NCI-H460 (cell line): Measurements from ENCODE around the gene BAG5. TPM values are rescaled to one million over a fixed set of nuclear protein-coding genes. Genes with fewer than 3 reads are reported as not detected.

ENCODE experiments used
- DNase-seq: peaks from one replicate; pipeline ENCODE4 v3.0.0-alpha.2; 2016; ENCODE audit warnings: low read depth; ENCODE audit errors: extremely low read depth
- total RNA-seq: library from RNA; depleted of rRNA; stranded (reverse); fragments of >200 nt; shearing (Covaris generic); gene quantifications from 2 replicates; pipeline ENCODE4 v1.2.3, GENCODE V29; 2014

The BAG5 gene
- total RNA-seq, 1 experiment from 2014 or later = 32.5 TPM

DNA sequence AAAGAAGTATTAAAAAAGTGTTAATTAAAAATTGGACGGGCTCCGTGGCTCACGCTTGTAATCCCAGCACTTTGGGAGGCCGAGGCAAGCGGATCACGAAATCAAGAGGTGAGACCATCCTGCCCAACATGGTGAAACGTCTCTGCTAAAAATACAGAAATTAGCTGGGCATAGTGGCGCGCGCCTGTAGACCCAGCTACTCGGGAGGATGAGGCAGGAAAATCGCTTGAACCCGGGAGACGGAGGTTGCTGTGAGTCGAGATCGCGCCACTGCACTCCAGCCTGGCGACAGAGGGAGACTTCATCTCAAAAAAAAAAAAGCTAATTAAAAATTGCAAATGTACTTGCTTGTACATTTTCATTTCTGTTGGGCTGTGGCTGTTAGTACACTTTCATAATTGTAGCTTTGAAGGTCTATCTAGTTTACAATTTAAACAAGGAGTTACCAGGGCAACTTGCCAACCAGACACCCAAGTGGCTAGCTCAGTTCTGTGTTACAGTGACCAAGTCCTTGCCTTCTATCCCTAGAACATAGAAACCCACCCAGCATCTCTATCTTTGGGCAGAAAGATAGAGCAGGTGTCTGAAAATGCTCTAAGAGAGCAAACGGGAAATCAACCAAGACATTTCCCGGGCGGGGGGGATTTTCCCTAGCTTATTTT is 1.5 kb upstream of the BAG5 start:
- DNase-seq = no peak

DNA sequence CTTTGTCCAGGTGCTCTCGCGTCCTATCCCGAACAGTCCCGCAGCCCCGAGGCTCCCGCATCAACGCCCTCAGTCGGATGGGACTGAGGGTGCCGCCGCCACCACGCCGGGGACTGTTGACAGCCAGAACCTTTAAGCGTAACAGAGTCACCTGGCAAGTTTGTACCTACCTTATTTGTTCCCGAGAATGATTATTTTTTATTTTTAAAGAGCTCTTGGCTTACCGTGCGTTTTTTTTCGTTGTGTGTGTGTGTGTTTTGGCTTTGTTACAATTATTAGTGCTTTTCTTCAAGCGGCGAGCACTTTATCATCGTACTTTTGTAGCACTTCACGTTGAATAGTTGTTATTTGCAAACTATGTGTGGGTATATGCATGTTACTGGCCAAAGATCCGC is 766 bp upstream of the BAG5 start:
- DNase-seq = no peak

DNA sequence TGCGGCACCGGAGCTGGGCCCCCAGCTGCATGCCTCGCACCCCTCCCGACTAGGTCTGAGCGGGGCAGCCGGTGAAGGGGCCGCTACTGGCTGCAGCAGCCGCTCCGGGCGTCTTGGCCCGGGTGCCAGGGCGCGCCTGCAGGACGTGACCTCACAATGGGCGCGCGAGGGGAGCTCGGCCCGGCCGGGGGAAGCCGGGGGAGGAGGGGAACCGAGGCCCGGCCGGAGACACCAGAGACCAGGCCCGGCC is 353 bp downstream of the BAG5 start:
- no peak for DNase-seq

DNA sequence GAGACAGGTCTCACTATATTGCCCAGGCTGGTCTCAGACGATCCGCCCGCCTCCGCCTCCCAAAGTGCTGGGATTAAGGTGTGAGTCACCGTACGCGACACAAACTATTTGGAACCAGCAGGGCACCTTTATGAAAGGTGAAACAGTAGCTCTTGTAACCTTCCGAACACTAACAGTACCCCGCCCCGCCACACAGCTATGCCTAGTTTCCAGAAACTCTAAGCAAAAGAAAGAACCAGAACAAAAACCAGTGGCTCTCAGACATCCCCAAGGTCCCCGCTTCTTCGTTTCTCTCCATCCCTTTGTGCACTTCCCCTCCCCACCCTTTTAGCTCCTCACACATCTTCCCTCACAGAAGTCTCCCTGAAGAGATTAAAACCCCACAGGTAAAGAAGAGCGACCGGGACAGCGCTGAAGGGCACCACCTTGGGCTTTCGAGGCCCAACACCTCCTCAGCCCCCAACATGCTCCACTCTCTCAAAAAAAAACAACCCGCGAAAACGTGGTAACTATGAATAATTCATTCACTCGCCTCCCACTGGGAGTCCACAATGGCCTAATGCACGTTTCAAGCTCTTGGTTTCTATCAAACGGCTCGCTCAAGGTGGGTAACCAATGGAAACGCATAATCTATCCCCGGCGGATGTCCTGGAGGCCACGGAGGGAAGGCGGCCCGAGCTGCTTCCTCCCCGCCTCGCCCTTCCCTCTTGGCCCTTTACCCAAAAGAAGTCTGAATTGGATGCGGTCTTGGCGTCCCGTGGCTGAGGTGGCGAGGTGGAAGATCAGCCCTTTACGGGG is 877 bp downstream of the BAG5 start:
- no peak for DNase-seq

DNA sequence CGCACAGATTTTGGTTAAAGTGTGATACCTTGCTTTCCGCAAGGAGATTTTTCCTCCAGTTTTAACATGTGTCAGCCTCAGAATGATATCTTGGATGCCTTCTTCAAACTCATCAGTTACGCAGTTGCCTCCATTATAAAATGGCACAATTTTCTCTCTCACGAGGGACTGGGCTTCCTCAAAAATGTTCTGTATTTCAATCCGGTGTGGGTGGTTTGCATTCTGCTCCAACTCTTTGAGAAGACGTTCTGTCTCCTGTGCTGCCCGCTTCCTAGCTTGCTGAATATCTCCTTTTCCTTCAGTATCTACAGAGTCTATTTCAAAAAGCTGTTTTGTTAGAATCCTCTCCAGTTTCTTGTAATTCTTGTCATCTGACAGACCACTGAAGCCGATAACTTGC is 1.8 kb downstream of the BAG5 start:
- no peak for DNase-seq

DNA sequence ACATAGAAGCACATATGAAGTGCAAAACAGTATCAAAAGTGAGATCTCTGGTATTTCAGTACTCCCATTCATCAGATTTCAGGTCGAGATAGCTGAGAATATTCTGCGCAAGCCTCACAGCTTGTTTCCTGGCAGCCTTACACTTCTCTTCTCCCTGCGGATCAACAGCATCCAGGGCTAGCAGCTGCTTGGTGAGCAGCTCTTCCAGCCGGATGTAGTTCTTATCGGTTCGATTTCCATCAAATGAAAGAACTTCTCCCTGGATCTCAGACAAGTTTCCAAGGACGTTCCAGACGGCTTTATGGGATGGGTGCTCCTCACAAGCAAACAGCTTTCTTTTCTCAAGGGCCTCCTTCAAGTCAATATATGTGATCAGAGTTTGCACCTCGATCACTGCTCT is 2.7 kb downstream of the BAG5 start:
- no peak for DNase-seq

DNA sequence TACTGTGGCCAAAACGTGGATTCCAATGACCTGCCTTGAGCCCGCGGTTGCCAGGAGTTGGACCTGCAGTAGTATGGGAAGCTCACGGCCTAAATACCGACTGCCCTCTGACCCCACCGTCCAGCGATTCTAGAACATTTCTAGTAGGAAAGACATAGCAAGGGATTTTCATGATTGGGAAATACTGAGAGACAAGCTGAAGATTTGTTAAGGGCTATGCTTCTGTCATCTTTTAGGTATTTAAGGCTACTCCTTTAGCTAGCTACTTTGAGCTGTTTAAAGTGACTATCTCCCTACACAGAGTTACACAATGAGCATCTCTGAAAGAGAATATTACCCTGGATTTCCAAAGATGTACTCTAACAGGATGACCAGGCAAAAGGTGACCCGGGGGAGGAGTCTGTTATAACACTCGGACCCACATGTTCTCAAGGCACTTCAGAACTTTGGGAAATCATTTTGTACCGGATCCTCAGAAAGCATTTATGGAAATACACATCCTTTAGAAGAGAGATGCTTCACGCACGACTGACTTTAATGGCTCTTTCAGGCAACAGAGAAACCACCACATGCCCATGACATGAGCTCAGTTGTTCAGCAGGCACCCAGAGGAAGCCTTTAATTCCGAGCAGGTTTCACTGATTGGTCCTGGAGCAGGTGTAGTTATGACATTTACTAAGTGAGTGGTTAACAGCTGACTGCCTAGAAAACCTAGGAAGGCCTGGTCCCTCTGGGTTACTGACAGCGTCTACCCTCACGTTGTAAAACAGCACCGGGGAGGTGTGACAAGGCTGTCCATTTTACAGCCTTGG is 4.2 kb downstream of the BAG5 start:
- DNase-seq = no peak

DNA sequence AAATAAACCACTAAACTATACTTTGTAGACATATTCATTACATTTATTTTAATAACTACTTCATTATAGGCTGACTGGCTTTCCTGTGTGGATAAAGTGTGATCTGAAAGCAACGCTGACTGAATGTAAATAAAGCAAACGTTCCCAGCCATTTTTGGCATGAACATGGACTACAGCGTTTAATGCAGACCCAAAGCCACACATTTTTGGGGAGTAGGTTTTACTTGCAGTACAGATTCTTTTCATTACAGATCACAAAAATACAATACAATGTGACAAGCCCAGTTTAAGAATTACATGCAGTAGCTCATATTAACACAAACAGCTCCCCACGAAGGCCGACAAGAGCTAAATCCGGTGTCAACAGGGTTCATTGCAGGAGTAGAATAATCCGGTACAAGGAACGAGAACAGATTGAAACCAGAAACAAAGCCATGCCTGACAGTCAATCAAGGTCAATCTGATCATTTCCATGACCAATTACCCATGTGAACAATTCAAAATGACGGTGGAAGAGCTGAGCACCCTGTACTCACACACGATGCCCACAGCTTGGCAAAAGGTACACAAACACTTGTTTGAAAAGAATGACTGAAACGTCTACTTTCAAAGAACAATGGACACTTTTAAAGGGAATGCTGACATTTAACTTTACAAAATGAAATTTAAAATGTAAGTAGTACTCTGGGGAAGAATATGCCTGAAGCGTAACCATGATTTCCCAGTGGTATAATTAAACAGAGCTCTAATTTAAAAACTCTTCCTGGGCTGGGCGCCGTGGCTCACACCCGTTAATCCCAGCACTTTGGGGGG is 5.3 kb downstream of the BAG5 start:
- no peak for DNase-seq

DNA sequence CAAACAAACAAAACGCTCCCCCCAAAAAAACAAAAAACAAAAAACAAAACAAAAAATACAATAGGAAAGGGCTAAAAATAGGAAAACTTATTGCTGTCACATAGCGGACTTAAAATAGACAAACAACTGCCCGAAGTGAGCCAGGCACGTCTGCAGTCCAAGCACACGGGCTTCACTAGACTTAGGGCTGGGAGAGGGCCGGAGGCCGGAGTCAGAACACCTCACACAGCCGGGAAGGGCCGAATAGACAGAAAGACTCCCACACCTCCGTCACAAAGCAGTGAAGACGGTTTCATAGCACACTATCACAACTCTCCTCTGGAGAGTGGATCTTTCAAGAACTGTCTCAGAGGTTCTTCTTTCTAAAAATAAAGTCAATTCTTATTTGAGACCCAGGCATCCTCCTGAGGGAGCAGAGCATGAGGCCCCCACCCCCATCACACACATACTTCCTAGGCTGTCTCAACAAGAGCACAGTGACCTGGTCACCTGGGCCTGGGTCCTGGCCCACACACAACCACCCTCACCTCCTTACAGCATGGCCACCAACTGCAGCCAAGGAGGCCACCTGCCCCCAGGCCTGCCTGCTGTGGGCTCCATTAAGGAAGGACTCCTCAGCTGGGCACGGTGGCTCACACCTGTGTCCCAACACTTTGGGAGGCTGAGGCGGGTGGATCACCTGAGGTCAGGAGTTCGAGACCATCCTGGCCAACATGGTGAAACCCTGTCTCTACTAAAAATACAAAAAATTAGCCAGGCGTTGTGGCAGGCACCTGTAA is 6.7 kb downstream of the BAG5 start:
- DNase-seq = no peak

DNA sequence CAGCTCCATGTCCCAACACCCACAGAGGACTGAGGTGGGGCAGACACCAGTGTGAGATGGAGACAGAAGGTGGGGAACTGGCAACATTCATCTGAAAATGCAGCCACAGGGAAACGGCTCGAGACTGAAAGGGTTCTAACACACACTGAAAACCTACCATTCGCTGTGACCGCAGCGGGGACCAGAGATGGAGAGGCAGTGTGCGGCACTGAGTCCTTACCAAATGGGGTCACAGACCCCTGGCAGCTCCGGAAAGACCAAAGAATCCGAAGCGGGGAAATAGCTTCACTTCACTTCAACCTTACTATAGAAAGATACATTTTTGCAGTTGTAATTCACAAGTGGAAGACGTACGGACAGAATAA is 9.6 kb downstream of the BAG5 start:
- DNase-seq = no peak

DNA sequence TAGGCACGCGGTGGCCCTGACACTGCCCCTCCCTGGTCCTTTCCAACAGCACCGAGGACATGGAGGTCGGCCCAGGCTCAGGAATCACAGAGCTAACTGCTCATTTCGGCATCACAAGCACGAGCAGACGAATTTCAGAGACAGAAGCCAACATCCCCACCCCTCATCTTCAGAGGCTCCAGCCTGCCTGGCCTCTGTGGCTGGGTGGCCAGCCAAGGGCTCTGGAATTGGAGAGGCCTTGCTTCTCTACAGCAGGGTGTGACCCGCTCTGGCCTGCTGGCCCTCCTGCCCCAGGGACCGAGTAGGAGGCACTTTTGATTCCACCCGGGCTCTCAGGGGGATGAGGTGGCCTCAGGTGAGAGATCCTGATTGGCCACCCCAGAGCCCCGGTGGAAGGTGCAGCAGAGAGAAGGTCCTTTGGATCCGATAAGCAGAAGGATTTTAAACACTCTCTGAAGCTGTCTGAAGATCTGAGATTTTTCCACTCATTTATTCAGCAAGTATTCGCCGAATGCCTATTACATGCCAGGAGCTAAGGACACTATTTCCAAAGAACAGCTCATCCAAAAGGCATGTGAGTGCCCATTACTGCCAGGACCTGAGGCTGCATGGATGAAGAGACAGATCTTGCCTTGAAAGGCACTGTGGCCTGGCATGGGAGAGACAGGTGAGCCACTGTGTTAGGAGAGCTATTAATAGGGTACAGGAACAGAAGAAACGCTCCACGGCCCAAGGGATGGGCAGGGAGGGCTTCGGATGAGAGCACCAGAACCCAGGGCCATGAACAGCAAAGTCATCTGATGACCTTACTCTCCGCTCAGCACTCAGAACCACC is 10.2 kb downstream of the BAG5 start:
- DNase-seq = no peak

DNA sequence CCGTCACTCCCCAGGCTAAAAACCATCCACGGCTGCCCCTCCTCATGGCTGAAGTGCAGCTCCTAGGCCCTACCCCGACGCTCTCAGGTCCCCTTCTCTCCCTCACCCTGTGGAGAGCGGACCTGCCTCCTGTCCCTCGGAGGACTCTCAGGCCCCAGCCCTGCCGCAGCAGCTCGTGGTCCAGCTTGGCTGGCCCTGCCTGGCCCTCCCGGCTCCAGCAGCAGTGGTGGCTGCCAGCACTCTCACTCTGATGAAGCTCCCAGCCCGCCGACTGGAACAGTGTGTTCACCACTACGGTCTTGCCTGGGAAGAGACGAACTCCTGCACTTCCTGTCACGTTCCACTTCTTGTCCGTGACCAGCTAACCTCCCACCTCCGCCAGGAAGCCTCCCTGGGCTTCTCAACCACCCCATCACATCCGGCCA is 11.1 kb downstream of the BAG5 start:
- DNase-seq = no peak

DNA sequence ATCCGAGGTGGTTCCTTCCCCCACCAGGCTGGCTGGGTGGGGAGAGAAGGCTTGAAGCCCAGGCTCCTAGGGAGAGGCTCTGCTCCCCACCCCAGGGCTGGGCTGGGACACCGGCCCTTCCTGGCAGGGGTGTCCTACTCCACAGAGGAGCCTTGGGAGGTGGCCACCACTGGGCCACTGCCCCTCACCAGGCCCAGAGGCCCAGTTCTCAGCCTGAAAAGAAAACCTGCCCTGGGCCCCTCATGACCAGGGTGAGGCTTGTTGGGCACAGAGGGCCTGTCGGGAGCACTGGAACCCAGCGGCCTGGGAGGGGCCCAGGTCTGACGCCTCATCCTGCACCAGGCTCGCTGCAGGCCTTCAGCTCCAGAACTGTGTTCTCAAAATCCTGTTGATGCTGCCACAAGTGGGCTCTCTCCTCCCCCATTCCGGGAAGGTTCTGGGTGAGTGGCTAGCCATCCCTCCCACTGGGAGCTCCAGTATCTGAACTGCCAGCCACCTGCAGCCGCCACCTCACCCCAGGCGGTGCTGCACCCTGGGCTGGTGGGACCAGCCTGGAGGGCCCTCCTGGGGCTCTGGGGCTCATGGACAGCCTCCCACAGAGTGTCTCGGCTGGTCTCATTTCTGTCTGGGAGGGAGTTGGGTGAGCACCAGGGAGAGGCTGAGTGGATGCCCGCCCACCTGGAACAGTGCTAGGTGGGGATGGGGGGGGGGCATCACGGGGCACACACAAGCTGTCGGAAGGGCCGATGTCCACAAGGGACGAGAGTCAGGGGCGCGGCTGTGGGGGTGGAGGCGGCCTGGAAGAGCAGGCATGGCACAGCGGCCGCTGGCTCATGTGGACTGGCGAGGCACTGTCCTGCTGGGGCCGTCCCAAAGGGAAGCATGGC is 11.8 kb downstream of the BAG5 start:
- no peak for DNase-seq

DNA sequence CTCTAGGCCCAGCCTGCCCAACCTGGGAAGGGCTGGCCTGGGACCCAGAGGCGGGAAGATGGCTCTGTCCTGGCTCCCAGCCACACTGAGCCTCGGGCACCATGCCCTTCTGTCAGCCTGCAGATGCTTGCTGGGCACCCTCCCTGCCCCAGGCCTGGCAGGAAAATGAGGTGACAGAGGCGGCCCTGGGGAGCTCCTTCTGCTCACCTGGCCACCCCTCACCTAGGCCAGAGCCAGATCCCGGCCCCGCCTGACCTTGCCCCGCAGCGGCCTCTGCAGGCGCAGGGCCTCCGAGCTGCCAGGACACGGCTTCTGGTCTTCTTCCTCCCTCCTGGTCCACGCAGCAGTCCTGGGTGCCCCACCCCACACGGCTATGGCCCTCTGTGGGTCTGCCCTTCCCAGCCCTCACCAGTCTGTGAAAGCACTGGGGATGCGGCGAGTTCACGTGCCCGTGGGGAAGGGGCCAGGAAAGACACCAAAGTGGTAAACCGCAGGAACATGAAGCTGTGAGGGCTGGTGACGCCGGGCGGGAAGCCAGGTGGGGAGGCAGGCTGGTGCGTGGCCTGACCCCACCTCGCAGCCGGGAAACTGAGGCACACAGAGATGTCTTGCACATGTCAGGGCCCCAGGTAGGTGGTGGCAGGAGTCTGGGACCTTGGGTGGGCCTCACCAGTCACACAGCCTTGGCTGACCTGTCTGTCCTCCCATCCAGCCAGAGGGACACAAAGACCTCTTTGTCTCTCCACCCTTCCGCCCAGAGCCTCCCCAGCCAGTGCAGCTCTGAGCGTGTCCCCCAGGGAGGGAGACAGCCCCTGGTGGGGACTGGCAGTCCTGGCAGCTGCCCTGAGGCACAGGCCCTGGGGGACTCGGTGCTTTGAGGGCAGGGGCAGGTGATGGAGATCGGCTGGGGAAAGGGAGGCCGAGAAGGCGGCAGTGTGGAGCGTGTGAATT is 12.8 kb downstream of the BAG5 start:
- no peak for DNase-seq

DNA sequence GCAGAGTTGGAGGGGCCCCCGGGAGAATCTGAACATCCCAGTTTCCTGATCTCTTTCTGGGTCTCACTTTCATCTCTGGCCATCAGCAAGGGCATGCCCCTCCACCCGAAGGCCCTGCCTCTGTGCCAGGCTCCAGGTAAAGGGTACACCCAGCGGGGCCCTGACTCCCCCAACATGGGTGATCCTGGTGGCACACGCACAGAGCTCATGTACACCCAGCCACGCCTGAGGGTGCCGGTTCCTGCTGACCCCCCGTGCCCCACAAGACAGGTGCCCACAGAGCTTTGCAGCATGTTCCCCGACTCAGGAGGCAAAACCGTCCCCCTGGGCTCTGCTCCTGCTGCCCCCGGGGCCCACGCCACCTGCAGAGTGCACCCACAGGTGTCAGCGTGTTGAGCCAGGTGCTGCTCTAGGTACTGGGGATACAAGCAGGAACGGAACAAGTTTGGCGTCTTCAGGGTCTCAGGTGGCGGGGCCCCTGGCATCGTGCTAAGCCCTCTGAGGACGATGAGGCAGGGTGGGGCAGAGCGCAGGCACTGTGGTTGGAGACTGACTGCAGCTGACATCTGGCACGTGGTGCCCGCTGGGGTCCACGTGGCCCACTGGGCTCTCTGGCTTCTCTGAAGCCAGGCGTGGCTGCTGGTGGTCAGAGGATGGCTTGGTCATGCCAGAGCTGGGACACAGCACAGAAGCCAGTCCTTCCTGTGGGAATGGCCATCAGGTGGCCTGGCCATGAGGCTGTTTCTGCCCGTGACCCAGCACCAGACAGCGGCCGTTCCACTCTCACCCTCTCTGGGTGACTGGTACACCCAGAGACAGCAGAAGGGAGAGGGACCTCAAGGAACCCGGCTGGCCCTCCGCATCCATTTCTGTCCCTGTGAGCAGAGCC is 13.8 kb downstream of the BAG5 start:
- no peak for DNase-seq

DNA sequence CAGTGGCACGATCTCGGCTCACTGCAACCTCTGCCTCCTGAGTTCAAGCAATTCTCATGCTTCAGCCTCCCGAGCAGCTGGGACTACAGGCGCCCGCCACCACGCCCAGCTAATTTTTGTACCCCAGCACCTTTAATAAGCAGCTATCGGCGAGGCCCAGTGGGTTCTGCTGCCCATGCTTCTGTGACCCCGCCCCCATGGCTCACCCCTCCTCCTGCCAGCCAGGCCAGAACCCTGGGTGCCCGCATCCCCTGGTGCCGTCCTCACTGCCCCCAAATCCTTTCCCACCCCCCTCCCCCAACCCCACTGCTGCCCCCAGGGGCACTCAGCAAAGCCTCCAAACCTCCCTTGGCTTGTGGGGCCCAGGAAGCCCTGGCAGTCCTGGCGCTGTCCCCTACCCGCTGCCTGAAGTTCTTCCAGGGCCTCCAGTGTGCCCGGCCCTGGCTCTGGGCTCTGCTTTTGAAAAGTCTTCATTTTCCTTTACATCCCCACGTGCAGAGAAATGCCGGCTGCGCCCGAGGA is 14.5 kb downstream of the BAG5 start:
- no peak for DNase-seq
